ENCODE results near the gene SH2D5.

Gene SH2D5

GRCh38 chr1:20732588-20733359 is at the start of gene SH2D5:
SH2D5 (minus strand) TSS chr1:20732703; CDS start chr1:20728044, 4,659 bp downstream.
- TF ChIP-seq, protein P1, sequence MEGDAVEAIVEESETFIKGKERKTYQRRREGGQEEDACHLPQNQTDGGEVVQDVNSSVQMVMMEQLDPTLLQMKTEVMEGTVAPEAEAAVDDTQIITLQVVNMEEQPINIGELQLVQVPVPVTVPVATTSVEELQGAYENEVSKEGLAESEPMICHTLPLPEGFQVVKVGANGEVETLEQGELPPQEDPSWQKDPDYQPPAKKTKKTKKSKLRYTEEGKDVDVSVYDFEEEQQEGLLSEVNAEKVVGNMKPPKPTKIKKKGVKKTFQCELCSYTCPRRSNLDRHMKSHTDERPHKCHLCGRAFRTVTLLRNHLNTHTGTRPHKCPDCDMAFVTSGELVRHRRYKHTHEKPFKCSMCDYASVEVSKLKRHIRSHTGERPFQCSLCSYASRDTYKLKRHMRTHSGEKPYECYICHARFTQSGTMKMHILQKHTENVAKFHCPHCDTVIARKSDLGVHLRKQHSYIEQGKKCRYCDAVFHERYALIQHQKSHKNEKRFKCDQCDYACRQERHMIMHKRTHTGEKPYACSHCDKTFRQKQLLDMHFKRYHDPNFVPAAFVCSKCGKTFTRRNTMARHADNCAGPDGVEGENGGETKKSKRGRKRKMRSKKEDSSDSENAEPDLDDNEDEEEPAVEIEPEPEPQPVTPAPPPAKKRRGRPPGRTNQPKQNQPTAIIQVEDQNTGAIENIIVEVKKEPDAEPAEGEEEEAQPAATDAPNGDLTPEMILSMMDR (IDR thresholded peaks at IDR 0.05) = no peak
- H3K4me1 ChIP-seq (ENCODE audit: control insufficient read depth in 1 of 2, insufficient read depth in 1 of 2, low read depth in 1 of 2, low read length in 1 of 2) = peaks cover 18 to 25% of the 10 kb centered on the region in 2 experiments
- no peak within 1 kb of the TSS for H3K27ac ChIP-seq
- H3K4me3 ChIP-seq (ENCODE audit: low read depth in 1 of 2, low read length in 1 of 2) = peak within 1 kb of the TSS; percentile 38 to 59
- H3K36me3 ChIP-seq = peaks cover 22% of the 10 kb centered on the region
- no peaks in the 10 kb centered on the region for H3K9me3 ChIP-seq
- H3K27me3 ChIP-seq = peaks cover 67% of the 10 kb centered on the region

GRCh38 chr1:20775700-20776099 is 43.2 kb upstream of the SH2D5 start:
- TF ChIP-seq, protein P1 (IDR thresholded peaks at IDR 0.05) = no peak
- no peak overlapping the region for H3K4me3 ChIP-seq (ENCODE audit: low read depth in 1 of 2, low read length in 1 of 2)
- H3K27ac ChIP-seq = no peak overlapping the region
- no peaks in the 10 kb centered on the region for H3K27me3 ChIP-seq
- no peaks in the 10 kb centered on the region for H3K4me1 ChIP-seq (ENCODE audit: control insufficient read depth in 1 of 2, insufficient read depth in 1 of 2, low read depth in 1 of 2, low read length in 1 of 2)
- no peaks in the 10 kb centered on the region for H3K9me3 ChIP-seq
- H3K36me3 ChIP-seq = peaks cover 68% of the 10 kb centered on the region

GRCh38 chr1:20771780-20772179 is 39.3 kb upstream of the SH2D5 start:
- no peaks in the 10 kb centered on the region for H3K9me3 ChIP-seq
- no peaks in the 10 kb centered on the region for H3K4me1 ChIP-seq (ENCODE audit: control insufficient read depth in 1 of 2, insufficient read depth in 1 of 2, low read depth in 1 of 2, low read length in 1 of 2)
- H3K27ac ChIP-seq = no peak overlapping the region
- H3K27me3 ChIP-seq = no peaks in the 10 kb centered on the region
- no peak overlapping the region for H3K4me3 ChIP-seq (ENCODE audit: low read depth in 1 of 2, low read length in 1 of 2)
- TF ChIP-seq, protein P1 (IDR thresholded peaks at IDR 0.05) = no peak
- peaks cover 98% of the 10 kb centered on the region for H3K36me3 ChIP-seq

GRCh38 chr1:20770314-20771087 is 38.0 kb upstream of the SH2D5 start:
- no peak overlapping the region for H3K4me3 ChIP-seq (ENCODE audit: low read depth in 1 of 2, low read length in 1 of 2)
- no peaks in the 10 kb centered on the region for H3K27me3 ChIP-seq
- H3K36me3 ChIP-seq = peaks cover 100% of the 10 kb centered on the region
- no peaks in the 10 kb centered on the region for H3K9me3 ChIP-seq
- TF ChIP-seq, protein P1 (IDR thresholded peaks at IDR 0.05) = no peak
- H3K27ac ChIP-seq = no peak overlapping the region
- H3K4me1 ChIP-seq (ENCODE audit: control insufficient read depth in 1 of 2, insufficient read depth in 1 of 2, low read depth in 1 of 2, low read length in 1 of 2) = no peaks in the 10 kb centered on the region

- Histone ChIP-seq H3K9me3 (no peaks in the 10 kb centered on the region), H3K4me3 (ENCODE audit: low read depth in 1 of 2, low read length in 1 of 2) (no peak overlapping the region), H3K36me3 (peaks cover 100% of the 10 kb centered on the region), H3K4me1 (ENCODE audit: control insufficient read depth in 1 of 2, insufficient read depth in 1 of 2, low read depth in 1 of 2, low read length in 1 of 2) (no peaks in the 10 kb centered on the region), H3K27me3 (no peaks in the 10 kb centered on the region), H3K27ac (no peak overlapping the region)
- TF ChIP-seq, protein P1 (IDR thresholded peaks at IDR 0.05) = no peak
These were observed 34.8 kb upstream of the SH2D5 start for GRCh38 chr1:20767271-20767670.

All from neutrophil (primary cell).